WTC11 (cell line): ENCODE data around the gene CAD. TPM values are rescaled to one million over a fixed set of nuclear protein-coding genes. Genes with fewer than 3 reads are reported as not detected.

Source experiments
- ATAC-seq: fragments of 200-7000 bp; cut with Tn5 transposase; 2 replicates; pipeline ENCODE4 v1.10.0; 2021; ENCODE audit warnings: mild to moderate bottlenecking, moderate library complexity
- CTCF ChIA-PET: fragments of 300-600 bp; sonication (Branson Sonifier 250); formaldehyde crosslinking; loops from one replicate; lab custom pipeline; 2021; ENCODE audit warnings: antibody characterized with exemption; lab: Charles Lee
- POLR2A ChIA-PET: fragments of 350-600 bp; sonication (Branson Sonifier 250); formaldehyde crosslinking; loops from one replicate; lab custom pipeline; 2021; ENCODE audit warnings: antibody characterized with exemption; lab: Charles Lee
- DNase-seq: peaks from one replicate; pipeline ENCODE4 v3.0.0; 2021; ENCODE audit warnings: low spot score
- H3K27ac Mint-ChIP-seq: 2 replicates; pipeline ENCODE4 v1.8.0; 2021; ENCODE audit warnings: mixed read lengths
- H3K27me3 Mint-ChIP-seq: 2 replicates; pipeline ENCODE4 v1.8.0; 2021; ENCODE audit warnings: low read depth, mild to moderate bottlenecking, moderate library complexity, mixed read lengths
- H3K36me3 Mint-ChIP-seq: 2 replicates; pipeline ENCODE4 v1.8.0; 2021; ENCODE audit warnings: mixed read lengths
- H3K4me1 Mint-ChIP-seq: 2 replicates; pipeline ENCODE4 v1.8.0; 2022; ENCODE audit warnings: mixed read lengths
- H3K4me3 Mint-ChIP-seq: 2 replicates; pipeline ENCODE4 v1.8.0; 2021; ENCODE audit warnings: mild to moderate bottlenecking, moderate library complexity, mixed read lengths
- H3K9me3 Mint-ChIP-seq: 2 replicates; pipeline ENCODE4 v1.8.0; 2021; ENCODE audit warnings: mixed read lengths
- CREM ChIP-seq: sonication (generic); formaldehyde crosslinking; IDR thresholded peaks from 2 replicates; pipeline ENCODE4 v1.8.1; 2022; ENCODE audit warnings: mild to moderate bottlenecking, missing genetic modification reagents, moderate library complexity
- ELF4 ChIP-seq: sonication (generic); formaldehyde crosslinking; IDR thresholded peaks from 2 replicates; pipeline ENCODE4 v1.8.1; 2022; ENCODE audit warnings: low read depth, mild to moderate bottlenecking, moderate library complexity, missing genetic modification reagents
- GABPB1 ChIP-seq: sonication (generic); formaldehyde crosslinking; IDR thresholded peaks from 2 replicates; pipeline ENCODE4 v1.8.1; 2023; ENCODE audit warnings: mild to moderate bottlenecking, missing genetic modification reagents
- HMGA2 ChIP-seq: fragments of 250-450 bp; sonication (Bioruptor Pico); IDR thresholded peaks from 2 replicates; pipeline ENCODE4 v1.4.0; 2021; ENCODE audit warnings: mild to moderate bottlenecking, moderate library complexity
- JUN ChIP-seq: sonication (generic); formaldehyde crosslinking; IDR thresholded peaks from 2 replicates; pipeline ENCODE4 v1.8.0; 2023; ENCODE audit warnings: mild to moderate bottlenecking, missing genetic modification reagents
- MXD4 ChIP-seq: fragments of 250-450 bp; sonication (Bioruptor Pico); IDR thresholded peaks from 2 replicates; pipeline ENCODE4 v1.8.0; 2021; ENCODE audit warnings: mild to moderate bottlenecking, moderate library complexity, borderline replicate concordance
- NFE2L1 ChIP-seq: sonication (generic); formaldehyde crosslinking; IDR thresholded peaks from 2 replicates; pipeline ENCODE4 v1.8.1; 2023; ENCODE audit warnings: missing genetic modification reagents
- RELA ChIP-seq: sonication (generic); formaldehyde crosslinking; IDR thresholded peaks from 2 replicates; pipeline ENCODE4 v1.8.1; 2022; ENCODE audit warnings: missing genetic modification reagents, mild to moderate bottlenecking, borderline replicate concordance
- SP1 ChIP-seq: sonication (generic); formaldehyde crosslinking; conservative IDR thresholded peaks from 2 replicates; pipeline ENCODE4 v1.8.1; 2022; ENCODE audit warnings: missing genetic modification reagents
- TP53 ChIP-seq: sonication (generic); formaldehyde crosslinking; IDR thresholded peaks from 2 replicates; pipeline ENCODE4 v1.8.1; 2023; ENCODE audit warnings: mild to moderate bottlenecking, missing genetic modification reagents
- ZNF263 ChIP-seq: sonication (generic); formaldehyde crosslinking; IDR thresholded peaks from 2 replicates; pipeline ENCODE4 v1.8.1; 2022; ENCODE audit warnings: low read depth, mild to moderate bottlenecking, moderate library complexity, missing genetic modification reagents
- ZNF317 ChIP-seq: sonication (generic); formaldehyde crosslinking; IDR thresholded peaks from 2 replicates; pipeline ENCODE4 v1.8.1; 2023; ENCODE audit warnings: low read depth, mild to moderate bottlenecking, moderate library complexity, missing genetic modification reagents, borderline replicate concordance
- ZNF423 ChIP-seq: fragments of 250-450 bp; sonication (Bioruptor Pico); IDR thresholded peaks from 2 replicates; pipeline ENCODE4 v2.1.2; 2022; ENCODE audit warnings: mild to moderate bottlenecking, moderate library complexity
- ZNF671 ChIP-seq: fragments of 250-450 bp; sonication (Bioruptor Pico); IDR thresholded peaks from 2 replicates; pipeline ENCODE4 v1.8.0; 2021; ENCODE audit warnings: mild to moderate bottlenecking
- total RNA-seq: library from RNA; stranded (reverse); gene quantifications from 3 replicates; pipeline ENCODE4 v1.2.3, GENCODE V29; 2021
- TF ChIP-seq, protein P1 (sequence below): fragments of 250-450 bp; sonication (Bioruptor Pico); IDR thresholded peaks from 2 replicates; pipeline ENCODE4 v1.9.0; 2021; ENCODE audit warnings: mild to moderate bottlenecking
- TF ChIP-seq, protein P2 (sequence below): sonication (generic); formaldehyde crosslinking; IDR thresholded peaks from 2 replicates; pipeline ENCODE4 v1.8.1; 2023; ENCODE audit warnings: mild to moderate bottlenecking, moderate library complexity, missing genetic modification reagents
- TF ChIP-seq, protein P3 (sequence below): sonication (generic); formaldehyde crosslinking; IDR thresholded peaks from 2 replicates; pipeline ENCODE4 v1.8.0; 2022; ENCODE audit warnings: mild to moderate bottlenecking, missing genetic modification reagents
- TF ChIP-seq, protein P4 (sequence below): sonication (generic); formaldehyde crosslinking; conservative IDR thresholded peaks from 2 replicates; pipeline ENCODE4 v1.8.1; 2022; ENCODE audit warnings: mild to moderate bottlenecking, missing genetic modification reagents
- TF ChIP-seq, protein P5 (sequence below): sonication (generic); formaldehyde crosslinking; IDR thresholded peaks from 2 replicates; pipeline ENCODE4 v1.8.1; 2022; ENCODE audit warnings: missing genetic modification reagents, borderline replicate concordance
- TF ChIP-seq, protein P6 (sequence below): fragments of 250-450 bp; sonication (Bioruptor Pico); IDR thresholded peaks from 2 replicates; pipeline ENCODE4 v2.1.2; 2022; ENCODE audit warnings: mild to moderate bottlenecking, moderate library complexity
- TF ChIP-seq, protein P7 (sequence below): sonication (generic); formaldehyde crosslinking; IDR thresholded peaks from 2 replicates; pipeline ENCODE4 v1.8.1; 2023; ENCODE audit warnings: mild to moderate bottlenecking, missing genetic modification reagents, borderline replicate concordance

The CAD gene
- total RNA-seq, 1 experiment from 2014 or later = 178 TPM

DNA sequence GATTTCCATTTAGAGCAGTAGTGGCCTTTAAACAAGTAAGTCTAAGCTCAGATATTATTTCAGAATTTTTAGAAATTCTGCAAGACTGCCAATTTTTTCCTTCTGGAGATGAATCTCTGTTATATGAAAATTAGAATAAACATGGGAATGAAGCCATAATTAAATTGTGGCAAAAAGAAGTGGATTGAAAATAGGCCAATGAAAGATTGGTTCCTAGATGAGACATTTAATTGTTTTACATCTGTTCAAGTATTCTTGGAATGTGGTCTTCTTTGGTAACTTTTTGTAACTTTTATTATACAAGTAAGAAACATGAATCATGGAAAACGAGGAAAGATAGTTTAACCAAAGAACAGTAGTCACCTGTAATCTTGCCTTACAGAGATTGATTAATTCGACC is 10.3 kb downstream of the CAD start:
- CTCF ChIA-PET = no interaction called here
- DNase-seq (no peak), ATAC-seq (no peak)
- no peaks in the 10 kb centered on the region for H3K4me1 Mint-ChIP-seq
- no peaks in the 10 kb centered on the region for H3K9me3 Mint-ChIP-seq
- H3K4me3 Mint-ChIP-seq = no peak overlapping the region
- POLR2A ChIA-PET = no interaction called here
- peaks cover 83% of the 10 kb centered on the region for H3K36me3 Mint-ChIP-seq
- TF ChIP-seq GABPB1 (CRISPR knock-in tag) = no peak
- no peak for TF ChIP-seq TP53 (CRISPR knock-in tag)
- no peak for TF ChIP-seq ZNF671 (CRISPR knock-in tag)
- TF ChIP-seq ZNF423 (CRISPR knock-in tag) = no peak
- TF ChIP-seq JUN (CRISPR knock-in tag) = no peak
- no peak for TF ChIP-seq ZNF263
- no peak for TF ChIP-seq NFE2L1
- no peaks in the 10 kb centered on the region for H3K27me3 Mint-ChIP-seq
- H3K27ac Mint-ChIP-seq = no peak overlapping the region

DNA sequence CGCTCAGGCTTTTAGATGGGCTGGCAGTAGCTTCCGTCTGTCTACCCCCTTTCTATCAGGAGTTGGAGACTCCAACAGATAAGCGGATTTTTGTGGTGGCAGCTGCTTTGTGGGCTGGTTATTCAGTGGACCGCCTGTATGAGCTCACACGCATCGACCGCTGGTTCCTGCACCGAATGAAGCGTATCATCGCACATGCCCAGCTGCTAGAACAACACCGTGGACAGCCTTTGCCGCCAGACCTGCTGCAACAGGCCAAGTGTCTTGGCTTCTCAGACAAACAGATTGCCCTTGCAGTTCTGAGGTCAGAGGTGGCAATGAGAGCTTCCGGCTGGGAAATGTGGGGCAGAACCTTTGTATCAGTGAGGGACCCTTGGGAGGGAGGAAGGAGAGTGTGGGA is 14.8 kb downstream of the CAD start:
- peaks cover 86% of the 10 kb centered on the region for H3K36me3 Mint-ChIP-seq
- no peak for ATAC-seq
- ChIA-PET POLR2A (no interaction called here), CTCF (no interaction called here)
- no peak for DNase-seq
- H3K4me3 Mint-ChIP-seq = no peak overlapping the region
- no peaks in the 10 kb centered on the region for H3K27me3 Mint-ChIP-seq
- H3K9me3 Mint-ChIP-seq = no peaks in the 10 kb centered on the region
- H3K27ac Mint-ChIP-seq = no peak overlapping the region
- TF ChIP-seq, protein P1, sequence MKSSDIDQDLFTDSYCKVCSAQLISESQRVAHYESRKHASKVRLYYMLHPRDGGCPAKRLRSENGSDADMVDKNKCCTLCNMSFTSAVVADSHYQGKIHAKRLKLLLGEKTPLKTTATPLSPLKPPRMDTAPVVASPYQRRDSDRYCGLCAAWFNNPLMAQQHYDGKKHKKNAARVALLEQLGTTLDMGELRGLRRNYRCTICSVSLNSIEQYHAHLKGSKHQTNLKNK (CRISPR knock-in tag) = no peak
- no peak for TF ChIP-seq CREM (CRISPR knock-in tag)
- TF ChIP-seq, protein P2, sequence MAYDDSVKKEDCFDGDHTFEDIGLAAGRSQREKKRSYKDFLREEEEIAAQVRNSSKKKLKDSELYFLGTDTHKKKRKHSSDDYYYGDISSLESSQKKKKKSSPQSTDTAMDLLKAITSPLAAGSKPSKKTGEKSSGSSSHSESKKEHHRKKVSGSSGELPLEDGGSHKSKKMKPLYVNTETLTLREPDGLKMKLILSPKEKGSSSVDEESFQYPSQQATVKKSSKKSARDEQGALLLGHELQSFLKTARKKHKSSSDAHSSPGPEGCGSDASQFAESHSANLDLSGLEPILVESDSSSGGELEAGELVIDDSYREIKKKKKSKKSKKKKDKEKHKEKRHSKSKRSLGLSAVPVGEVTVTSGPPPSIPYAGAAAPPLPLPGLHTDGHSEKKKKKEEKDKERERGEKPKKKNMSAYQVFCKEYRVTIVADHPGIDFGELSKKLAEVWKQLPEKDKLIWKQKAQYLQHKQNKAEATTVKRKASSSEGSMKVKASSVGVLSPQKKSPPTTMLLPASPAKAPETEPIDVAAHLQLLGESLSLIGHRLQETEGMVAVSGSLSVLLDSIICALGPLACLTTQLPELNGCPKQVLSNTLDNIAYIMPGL (CRISPR knock-in tag) = no peak
- TF ChIP-seq, protein P3, sequence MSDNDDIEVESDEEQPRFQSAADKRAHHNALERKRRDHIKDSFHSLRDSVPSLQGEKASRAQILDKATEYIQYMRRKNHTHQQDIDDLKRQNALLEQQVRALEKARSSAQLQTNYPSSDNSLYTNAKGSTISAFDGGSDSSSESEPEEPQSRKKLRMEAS (CRISPR knock-in tag) = no peak
- TF ChIP-seq ELF4 (CRISPR knock-in tag) = no peak
- TF ChIP-seq ZNF317 (CRISPR knock-in tag) = no peak
- TF ChIP-seq, protein P4, sequence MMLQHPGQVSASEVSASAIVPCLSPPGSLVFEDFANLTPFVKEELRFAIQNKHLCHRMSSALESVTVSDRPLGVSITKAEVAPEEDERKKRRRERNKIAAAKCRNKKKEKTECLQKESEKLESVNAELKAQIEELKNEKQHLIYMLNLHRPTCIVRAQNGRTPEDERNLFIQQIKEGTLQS (CRISPR knock-in tag) = no peak
- TF ChIP-seq, protein P5, sequence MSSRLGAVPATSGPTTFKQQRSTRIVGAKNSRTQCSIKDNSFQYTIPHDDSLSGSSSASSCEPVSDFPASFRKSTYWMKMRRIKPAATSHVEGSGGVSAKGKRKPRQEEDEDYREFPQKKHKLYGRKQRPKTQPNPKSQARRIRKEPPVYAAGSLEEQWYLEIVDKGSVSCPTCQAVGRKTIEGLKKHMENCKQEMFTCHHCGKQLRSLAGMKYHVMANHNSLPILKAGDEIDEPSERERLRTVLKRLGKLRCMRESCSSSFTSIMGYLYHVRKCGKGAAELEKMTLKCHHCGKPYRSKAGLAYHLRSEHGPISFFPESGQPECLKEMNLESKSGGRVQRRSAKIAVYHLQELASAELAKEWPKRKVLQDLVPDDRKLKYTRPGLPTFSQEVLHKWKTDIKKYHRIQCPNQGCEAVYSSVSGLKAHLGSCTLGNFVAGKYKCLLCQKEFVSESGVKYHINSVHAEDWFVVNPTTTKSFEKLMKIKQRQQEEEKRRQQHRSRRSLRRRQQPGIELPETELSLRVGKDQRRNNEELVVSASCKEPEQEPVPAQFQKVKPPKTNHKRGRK (CRISPR knock-in tag) = no peak
- TF ChIP-seq, protein P6, sequence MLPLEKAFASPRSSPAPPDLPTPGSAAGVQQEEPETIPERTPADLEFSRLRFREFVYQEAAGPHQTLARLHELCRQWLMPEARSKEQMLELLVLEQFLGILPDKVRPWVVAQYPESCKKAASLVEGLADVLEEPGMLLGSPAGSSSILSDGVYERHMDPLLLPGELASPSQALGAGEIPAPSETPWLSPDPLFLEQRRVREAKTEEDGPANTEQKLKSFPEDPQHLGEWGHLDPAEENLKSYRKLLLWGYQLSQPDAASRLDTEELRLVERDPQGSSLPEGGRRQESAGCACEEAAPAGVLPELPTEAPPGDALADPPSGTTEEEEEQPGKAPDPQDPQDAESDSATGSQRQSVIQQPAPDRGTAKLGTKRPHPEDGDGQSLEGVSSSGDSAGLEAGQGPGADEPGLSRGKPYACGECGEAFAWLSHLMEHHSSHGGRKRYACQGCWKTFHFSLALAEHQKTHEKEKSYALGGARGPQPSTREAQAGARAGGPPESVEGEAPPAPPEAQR = no peak
- no peak for TF ChIP-seq RELA (CRISPR knock-in tag)
- no peak for TF ChIP-seq NFE2L1
- no peak for TF ChIP-seq HMGA2 (CRISPR knock-in tag)
- no peak for TF ChIP-seq ZNF263
- TF ChIP-seq, protein P7, sequence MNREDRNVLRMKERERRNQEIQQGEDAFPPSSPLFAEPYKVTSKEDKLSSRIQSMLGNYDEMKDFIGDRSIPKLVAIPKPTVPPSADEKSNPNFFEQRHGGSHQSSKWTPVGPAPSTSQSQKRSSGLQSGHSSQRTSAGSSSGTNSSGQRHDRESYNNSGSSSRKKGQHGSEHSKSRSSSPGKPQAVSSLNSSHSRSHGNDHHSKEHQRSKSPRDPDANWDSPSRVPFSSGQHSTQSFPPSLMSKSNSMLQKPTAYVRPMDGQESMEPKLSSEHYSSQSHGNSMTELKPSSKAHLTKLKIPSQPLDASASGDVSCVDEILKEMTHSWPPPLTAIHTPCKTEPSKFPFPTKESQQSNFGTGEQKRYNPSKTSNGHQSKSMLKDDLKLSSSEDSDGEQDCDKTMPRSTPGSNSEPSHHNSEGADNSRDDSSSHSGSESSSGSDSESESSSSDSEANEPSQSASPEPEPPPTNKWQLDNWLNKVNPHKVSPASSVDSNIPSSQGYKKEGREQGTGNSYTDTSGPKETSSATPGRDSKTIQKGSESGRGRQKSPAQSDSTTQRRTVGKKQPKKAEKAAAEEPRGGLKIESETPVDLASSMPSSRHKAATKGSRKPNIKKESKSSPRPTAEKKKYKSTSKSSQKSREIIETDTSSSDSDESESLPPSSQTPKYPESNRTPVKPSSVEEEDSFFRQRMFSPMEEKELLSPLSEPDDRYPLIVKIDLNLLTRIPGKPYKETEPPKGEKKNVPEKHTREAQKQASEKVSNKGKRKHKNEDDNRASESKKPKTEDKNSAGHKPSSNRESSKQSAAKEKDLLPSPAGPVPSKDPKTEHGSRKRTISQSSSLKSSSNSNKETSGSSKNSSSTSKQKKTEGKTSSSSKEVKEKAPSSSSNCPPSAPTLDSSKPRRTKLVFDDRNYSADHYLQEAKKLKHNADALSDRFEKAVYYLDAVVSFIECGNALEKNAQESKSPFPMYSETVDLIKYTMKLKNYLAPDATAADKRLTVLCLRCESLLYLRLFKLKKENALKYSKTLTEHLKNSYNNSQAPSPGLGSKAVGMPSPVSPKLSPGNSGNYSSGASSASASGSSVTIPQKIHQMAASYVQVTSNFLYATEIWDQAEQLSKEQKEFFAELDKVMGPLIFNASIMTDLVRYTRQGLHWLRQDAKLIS (CRISPR knock-in tag) = no peak
- TF ChIP-seq SP1 = no peak
- TF ChIP-seq MXD4 = no peak
- TF ChIP-seq ZNF423 (CRISPR knock-in tag) = no peak
- no peaks in the 10 kb centered on the region for H3K4me1 Mint-ChIP-seq
